Measurements from ENCODE around the gene OPRD1.
A peak's percentile ranks its signal among the peaks of the same experiment; 100 is the strongest.
"Not testable (repeated sequence)": the region's sequence is repeated elsewhere in the genome, so short reads cannot be mapped to it uniquely, and the experiment has no call there.

Gene OPRD1

DNA sequence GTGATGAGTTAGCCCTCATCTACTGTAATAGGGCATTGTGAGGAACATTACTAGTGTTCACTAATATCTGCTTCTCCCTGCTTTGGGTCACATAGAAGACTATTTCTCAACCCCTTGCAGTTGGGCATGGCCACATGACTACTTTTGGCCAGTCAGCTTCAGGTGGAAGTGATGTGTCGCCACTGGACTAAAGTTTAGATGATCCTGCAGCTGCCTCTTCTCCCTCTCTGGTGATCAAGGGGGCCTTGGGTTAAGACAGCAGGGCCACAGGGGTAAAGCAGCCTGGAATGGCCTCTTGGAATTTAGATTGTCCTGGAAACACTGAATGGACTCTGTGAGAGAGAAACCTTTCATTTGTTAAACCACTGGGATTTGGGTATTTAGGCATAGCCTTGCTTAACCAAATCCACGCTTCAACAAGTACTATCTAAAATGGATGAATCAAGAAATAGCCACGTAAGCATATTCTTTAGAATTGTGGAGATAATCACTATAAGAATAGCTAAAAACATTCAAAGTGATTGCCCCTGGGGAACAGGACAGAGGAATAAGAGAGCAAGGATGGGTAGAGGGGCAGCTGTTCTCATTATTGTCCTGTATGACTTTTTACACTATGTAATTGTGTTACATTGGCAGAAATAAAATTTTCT lies 41.2 kb downstream of the OPRD1 start:
- no peak for TF ChIP-seq BHLHE40 (IDR thresholded peaks at IDR 0.05; ENCODE audit: borderline replicate concordance)
- TF ChIP-seq SP1 (IDR thresholded peaks at IDR 0.05), result no peak
- no peak for TF ChIP-seq ZNF384 (IDR thresholded peaks at IDR 0.05)
- no peak for TF ChIP-seq CTBP1 (IDR thresholded peaks at IDR 0.05; ENCODE audit: borderline replicate concordance)
- TF ChIP-seq ELF4 (IDR thresholded peaks at IDR 0.05), result no peak
- TF ChIP-seq FOXA1 (IDR thresholded peaks at IDR 0.05), result no peak
- TF ChIP-seq, protein P1, sequence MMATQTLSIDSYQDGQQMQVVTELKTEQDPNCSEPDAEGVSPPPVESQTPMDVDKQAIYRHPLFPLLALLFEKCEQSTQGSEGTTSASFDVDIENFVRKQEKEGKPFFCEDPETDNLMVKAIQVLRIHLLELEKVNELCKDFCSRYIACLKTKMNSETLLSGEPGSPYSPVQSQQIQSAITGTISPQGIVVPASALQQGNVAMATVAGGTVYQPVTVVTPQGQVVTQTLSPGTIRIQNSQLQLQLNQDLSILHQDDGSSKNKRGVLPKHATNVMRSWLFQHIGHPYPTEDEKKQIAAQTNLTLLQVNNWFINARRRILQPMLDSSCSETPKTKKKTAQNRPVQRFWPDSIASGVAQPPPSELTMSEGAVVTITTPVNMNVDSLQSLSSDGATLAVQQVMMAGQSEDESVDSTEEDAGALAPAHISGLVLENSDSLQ (IDR thresholded peaks at IDR 0.05), result no peak
- no peak for TF ChIP-seq SUZ12 (IDR thresholded peaks at IDR 0.05)
- no peak for TF ChIP-seq LEF1 (IDR thresholded peaks at IDR 0.05; ENCODE audit: borderline replicate concordance)
- no peak for TF ChIP-seq NFRKB (IDR thresholded peaks at IDR 0.05)
- no peak for TF ChIP-seq HDGF (IDR thresholded peaks at IDR 0.05; ENCODE audit: borderline replicate concordance)
- no peak for TF ChIP-seq FOXM1 (IDR thresholded peaks at IDR 0.05; ENCODE audit: borderline replicate concordance)
- no peak for TF ChIP-seq FOXK2 (IDR thresholded peaks at IDR 0.05)
- TF ChIP-seq ARNT (IDR thresholded peaks at IDR 0.05), result no peak
- DNase-seq (ENCODE audit: extremely low spot score), result no peak
- ChIA-PET CTCF (interaction anchor here (1.1 kb wide), 1 partner anchor 70 kb away, joined by 4 read pairs; no protein-coding TSS in a partner anchor), POLR2A (no interaction called here)

DNA sequence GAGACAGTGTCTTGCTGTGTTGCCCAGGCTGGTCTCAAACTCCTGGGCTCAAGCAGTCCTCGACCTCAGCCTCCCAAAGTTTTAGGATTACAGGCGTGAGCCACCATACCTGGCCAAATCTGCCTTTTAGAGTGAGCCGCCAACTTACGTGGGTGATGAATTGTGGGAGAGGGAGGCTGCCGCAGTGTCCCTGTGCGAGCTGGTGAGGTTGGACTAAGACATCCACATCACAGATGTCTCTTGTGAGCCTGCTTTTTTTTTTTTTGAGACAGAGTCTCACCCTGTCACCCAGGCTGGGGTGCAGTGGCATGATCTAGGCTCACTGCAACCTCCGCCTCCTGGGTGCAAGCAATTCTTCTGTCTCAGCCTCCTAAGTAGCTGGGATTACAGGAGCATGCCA lies 42.4 kb downstream of the OPRD1 start:
- DNase-seq (ENCODE audit: extremely low spot score); POLR2A ChIA-PET: not testable (repeated sequence)
- CTCF ChIA-PET, result interaction anchor here (0.6 to 0.9 kb wide), 2 partner anchors 23 to 70 kb away, joined by 3 to 4 read pairs; no protein-coding TSS in a partner anchor

DNA sequence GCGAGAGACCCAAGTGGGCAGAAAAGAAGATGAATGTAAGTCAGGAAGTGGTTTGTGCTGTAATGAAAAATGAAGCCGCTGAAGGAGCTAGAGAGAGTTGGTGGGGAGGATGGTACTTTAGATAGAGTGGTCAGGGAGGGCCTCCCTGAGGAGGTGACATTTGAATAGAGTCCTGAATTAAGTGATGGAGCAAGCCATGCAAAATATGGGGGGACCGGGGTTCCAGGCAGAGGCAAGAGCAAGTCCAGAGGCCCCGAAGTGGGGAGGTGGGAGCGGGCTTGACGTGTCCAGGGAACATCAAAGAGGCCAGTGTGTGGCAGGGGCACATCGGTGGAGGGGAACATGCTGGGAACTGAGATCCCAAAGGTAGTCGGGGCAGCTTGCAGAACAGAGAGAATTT lies 43.1 kb downstream of the OPRD1 start:
- TF ChIP-seq FOXK2 (IDR thresholded peaks at IDR 0.05), result no peak
- no peak for TF ChIP-seq ARNT (IDR thresholded peaks at IDR 0.05)
- TF ChIP-seq TARDBP (IDR thresholded peaks at IDR 0.05), result no peak
- no peak for TF ChIP-seq ELF4 (IDR thresholded peaks at IDR 0.05)
- TF ChIP-seq LEF1 (IDR thresholded peaks at IDR 0.05; ENCODE audit: borderline replicate concordance), result no peak
- TF ChIP-seq, protein P1 (IDR thresholded peaks at IDR 0.05), result no peak
- no peak for TF ChIP-seq NFRKB (IDR thresholded peaks at IDR 0.05)
- DNase-seq (ENCODE audit: extremely low spot score), result no peak
- POLR2A ChIA-PET, result no interaction called here
- CTCF ChIA-PET, result interaction anchor here (0.6 kb wide), 1 partner anchor 71 kb away, joined by 4 read pairs; no protein-coding TSS in a partner anchor

DNA sequence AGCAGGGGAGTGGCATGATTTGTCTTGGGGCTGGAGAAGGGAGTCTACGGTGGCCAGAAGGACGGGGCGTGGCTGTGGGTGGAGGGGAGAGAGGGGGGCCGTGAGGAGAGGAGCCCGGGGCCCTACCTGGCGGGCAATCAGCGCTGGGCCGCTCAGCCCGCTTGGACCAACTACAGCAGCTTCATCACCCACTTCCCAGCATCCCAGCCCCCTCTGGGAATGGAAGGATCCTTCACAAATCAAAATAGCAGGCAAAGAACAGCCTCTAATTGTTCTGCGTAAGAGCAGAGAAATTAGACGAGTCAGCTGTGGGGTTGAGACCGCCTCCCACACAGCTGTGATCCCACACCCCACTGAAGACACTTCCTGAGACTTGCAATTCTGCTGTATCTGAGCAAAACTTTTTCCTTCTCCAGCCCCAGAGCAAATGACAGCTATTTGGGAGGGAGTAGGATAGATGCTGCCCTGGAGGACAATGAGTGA lies 43.5 kb downstream of the OPRD1 start:
- DNase-seq (ENCODE audit: extremely low spot score), result no peak
- TF ChIP-seq FOXA1 (IDR thresholded peaks at IDR 0.05) (no peak), CTBP1 (IDR thresholded peaks at IDR 0.05; ENCODE audit: borderline replicate concordance) (no peak), TARDBP (IDR thresholded peaks at IDR 0.05) (no peak), SUZ12 (IDR thresholded peaks at IDR 0.05) (no peak), ARNT (IDR thresholded peaks at IDR 0.05) (no peak)
- POLR2A ChIA-PET, result no interaction called here
- CTCF ChIA-PET, result no interaction called here

DNA sequence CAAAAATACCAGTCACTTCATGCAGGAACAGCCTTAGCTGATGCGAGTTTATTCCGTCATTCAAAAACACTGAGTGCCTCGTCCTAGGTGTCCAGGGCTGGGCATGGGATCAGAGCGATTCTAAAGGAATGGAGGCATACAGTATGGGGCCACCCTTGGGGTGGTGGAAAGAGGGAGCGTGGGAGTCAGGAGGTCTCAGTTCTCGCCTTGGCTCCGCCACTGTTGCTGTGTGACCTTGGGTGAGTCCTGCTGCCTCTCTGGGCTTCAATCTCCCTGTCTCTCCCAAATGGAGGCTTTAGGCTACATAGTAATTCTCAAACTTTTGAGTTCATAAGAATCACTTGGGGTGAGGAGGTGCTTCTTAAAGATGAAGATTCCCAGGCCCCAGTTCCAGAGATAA lies 44.0 kb downstream of the OPRD1 start:
- ChIA-PET CTCF (no interaction called here), POLR2A (no interaction called here)
- TF ChIP-seq SUZ12 (IDR thresholded peaks at IDR 0.05), result no peak
- no peak for TF ChIP-seq FOXA1 (IDR thresholded peaks at IDR 0.05)
- TF ChIP-seq CTBP1 (IDR thresholded peaks at IDR 0.05; ENCODE audit: borderline replicate concordance), result no peak
- TF ChIP-seq TARDBP (IDR thresholded peaks at IDR 0.05), result no peak
- no peak for TF ChIP-seq L3MBTL2 (conservative IDR thresholded peaks at IDR 0.05)
- TF ChIP-seq ELF4 (IDR thresholded peaks at IDR 0.05), result no peak
- TF ChIP-seq, protein P1 (IDR thresholded peaks at IDR 0.05), result no peak
- no peak for TF ChIP-seq FOXM1 (IDR thresholded peaks at IDR 0.05; ENCODE audit: borderline replicate concordance)
- TF ChIP-seq HDGF (IDR thresholded peaks at IDR 0.05; ENCODE audit: borderline replicate concordance), result no peak
- no peak for TF ChIP-seq BHLHE40 (IDR thresholded peaks at IDR 0.05; ENCODE audit: borderline replicate concordance)
- no peak for TF ChIP-seq NFRKB (IDR thresholded peaks at IDR 0.05)
- TF ChIP-seq ZNF384 (IDR thresholded peaks at IDR 0.05), result no peak
- TF ChIP-seq ARNT (IDR thresholded peaks at IDR 0.05), result no peak
- DNase-seq (ENCODE audit: extremely low spot score), result no peak

DNA sequence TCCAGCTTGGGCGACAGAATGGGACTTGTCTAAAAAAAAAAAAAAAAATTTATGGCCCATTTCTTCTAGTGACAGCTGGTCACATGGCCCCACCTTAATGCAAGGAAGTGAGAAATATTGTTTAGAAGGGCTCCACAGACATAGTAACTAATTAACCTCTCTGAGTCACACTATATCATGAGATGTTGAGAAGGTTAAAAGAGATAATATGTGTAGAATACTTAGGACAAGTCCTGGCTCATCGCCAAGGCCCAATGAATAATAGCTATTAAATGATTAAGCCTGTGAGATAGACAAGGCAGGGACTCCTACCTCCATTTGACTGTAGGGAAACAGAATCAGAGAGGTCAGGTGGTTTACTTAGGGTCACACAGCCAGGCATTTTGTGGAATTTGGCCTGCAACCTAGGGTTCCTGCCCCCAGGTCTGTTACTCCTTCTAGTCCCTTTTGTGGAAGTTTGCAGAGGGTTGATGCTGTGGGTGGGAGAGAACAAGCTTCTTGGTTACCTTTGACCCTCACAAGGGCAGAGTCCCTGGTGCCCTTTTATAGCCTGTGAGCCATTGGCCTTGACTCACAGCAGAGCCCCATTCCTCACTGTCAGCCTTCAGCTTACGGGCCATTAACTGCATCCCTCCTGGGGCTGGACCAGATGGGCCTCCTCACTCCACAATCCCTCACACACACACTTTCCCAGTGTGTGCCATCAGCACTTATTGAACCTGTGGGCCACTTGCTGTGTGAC lies 48.5 kb downstream of the OPRD1 start:
- ChIA-PET POLR2A (no interaction called here), CTCF (interaction anchor here (1.5 to 3.1 kb wide), 2 partner anchors 14 to 16 kb away, joined by 8 to 15 read pairs; no protein-coding TSS in a partner anchor)
- peak; percentile 81 for DNase-seq (ENCODE audit: extremely low spot score)
- TF ChIP-seq L3MBTL2 (conservative IDR thresholded peaks at IDR 0.05) (no peak), ZNF384 (IDR thresholded peaks at IDR 0.05) (peak; percentile 87), FOXA1 (IDR thresholded peaks at IDR 0.05) (no peak), TARDBP (IDR thresholded peaks at IDR 0.05) (no peak), ARNT (IDR thresholded peaks at IDR 0.05) (no peak)
- TF ChIP-seq, protein P1 (IDR thresholded peaks at IDR 0.05), result peak; percentile 98

All from HEK293T (cell line).